Vagina (tissue), 2 donors: ENCODE data around the gene ABLIM1. TPM values are rescaled to one million over a fixed set of nuclear protein-coding genes. Genes with fewer than 3 reads are reported as not detected.

Source experiments
- DNase-seq, 2 donors: peaks; one replicate each; pipeline ENCODE4 v3.0.0-alpha.2; 2017; ENCODE audit errors: extremely low spot score in 2 of 2
- H3K27ac ChIP-seq: fragments of 200-600 bp; sonication (generic); one replicate; pipeline ENCODE4 v1.5.1; 2019
- H3K27me3 ChIP-seq: fragments of 200-600 bp; sonication (generic); one replicate; pipeline ENCODE4 v1.5.1; 2019
- H3K36me3 ChIP-seq, 2 donors: fragments of 200-600 bp; sonication (generic); one replicate each; pipeline ENCODE4 v1.5.1; 2017 to 2019
- H3K4me1 ChIP-seq: fragments of 200-600 bp; sonication (generic); one replicate; pipeline ENCODE4 v1.5.1; 2019
- H3K4me3 ChIP-seq, 2 donors: fragments of 200-600 bp; sonication (generic); 1 replicate in 1 of 2; 2 replicates in 1 of 2; pipeline ENCODE4 v1.5.1; 2016 to 2019
- H3K9me3 ChIP-seq: fragments of 200-600 bp; sonication (generic); one replicate; pipeline ENCODE4 v1.5.1; 2019
- CTCF ChIP-seq, 3 experiments: fragments of 450-650 bp in 2 of 3; fragments of 200-600 bp in 1 of 3; sonication (generic) in 1 of 3; IDR thresholded peaks; one replicate each; pipeline ENCODE4 v1.5.1; 2017 to 2019; ENCODE audit warnings: antibody characterized with exemption in 3 of 3, mild to moderate bottlenecking in 2 of 3, moderate library complexity in 2 of 3
- POLR2A ChIP-seq, 2 donors: fragments of 450-650 bp; IDR thresholded peaks; one replicate each; pipeline ENCODE4 v1.6.1; 2017; ENCODE audit warnings: antibody characterized with exemption in 2 of 2, mild to moderate bottlenecking in 2 of 2, moderate library complexity in 2 of 2
- POLR2AphosphoS5 ChIP-seq, 2 donors: sonication (generic); formaldehyde crosslinking; IDR thresholded peaks; one replicate each; pipeline ENCODE4 v1.9.0; 2017; ENCODE audit warnings: antibody characterized with exemption in 2 of 2, mild to moderate bottlenecking in 2 of 2, low read depth in 1 of 2; ENCODE audit not compliant: insufficient read depth in 1 of 2
- intact Hi-C: fragments of 100-400 bp; cut with DNase I; formaldehyde crosslinking; loops from one replicate; pipeline ENCODE4 v1.15.1; 2023
- total RNA-seq: library from RNA; depleted of rRNA; stranded (reverse); fragments of >200 nt; gene quantifications from one replicate; pipeline ENCODE4 v1.2.3, GENCODE V29; 2016

ABLIM1 gene
- total RNA-seq, 1 donor from 2014 or later: 176 TPM

- DNase-seq: no peak
- no peaks in the 10 kb centered on the region for H3K27me3 ChIP-seq
- H3K27ac ChIP-seq: peak overlapping the region; percentile 90
- intact Hi-C loops: no loop called here
- no peaks in the 10 kb centered on the region for H3K36me3 ChIP-seq
- TF ChIP-seq CTCF (IDR thresholded peaks at IDR 0.05): no peak
- TF ChIP-seq POLR2AphosphoS5 (IDR thresholded peaks at IDR 0.05; ENCODE audit: insufficient read depth in 1 of 2, low read depth in 1 of 2): no peak
- no peak for TF ChIP-seq POLR2A (IDR thresholded peaks at IDR 0.05)
- no peaks in the 10 kb centered on the region for H3K9me3 ChIP-seq
- peaks cover 80% of the 10 kb centered on the region for H3K4me1 ChIP-seq
- no peak overlapping the region for H3K4me3 ChIP-seq
Observed at GRCh38 chr10:114519756-114520293, 138.2 kb downstream of the ABLIM1 start.

- no peaks in the 10 kb centered on the region for H3K36me3 ChIP-seq
- peaks cover 74% of the 10 kb centered on the region for H3K4me1 ChIP-seq
- TF ChIP-seq POLR2AphosphoS5 (IDR thresholded peaks at IDR 0.05; ENCODE audit: insufficient read depth in 1 of 2, low read depth in 1 of 2): peak; percentile 37 to 69
- TF ChIP-seq POLR2A (IDR thresholded peaks at IDR 0.05): no peak
- TF ChIP-seq CTCF (IDR thresholded peaks at IDR 0.05): no peak
- H3K9me3 ChIP-seq: no peaks in the 10 kb centered on the region
- intact Hi-C loops: no loop called here
- H3K27me3 ChIP-seq: no peaks in the 10 kb centered on the region
- peak overlapping the region; percentile 90 for H3K27ac ChIP-seq
- no peak overlapping the region for H3K4me3 ChIP-seq
- no peak for DNase-seq
Observed at GRCh38 chr10:114519306-114519669, 138.8 kb downstream of the ABLIM1 start.

DNA sequence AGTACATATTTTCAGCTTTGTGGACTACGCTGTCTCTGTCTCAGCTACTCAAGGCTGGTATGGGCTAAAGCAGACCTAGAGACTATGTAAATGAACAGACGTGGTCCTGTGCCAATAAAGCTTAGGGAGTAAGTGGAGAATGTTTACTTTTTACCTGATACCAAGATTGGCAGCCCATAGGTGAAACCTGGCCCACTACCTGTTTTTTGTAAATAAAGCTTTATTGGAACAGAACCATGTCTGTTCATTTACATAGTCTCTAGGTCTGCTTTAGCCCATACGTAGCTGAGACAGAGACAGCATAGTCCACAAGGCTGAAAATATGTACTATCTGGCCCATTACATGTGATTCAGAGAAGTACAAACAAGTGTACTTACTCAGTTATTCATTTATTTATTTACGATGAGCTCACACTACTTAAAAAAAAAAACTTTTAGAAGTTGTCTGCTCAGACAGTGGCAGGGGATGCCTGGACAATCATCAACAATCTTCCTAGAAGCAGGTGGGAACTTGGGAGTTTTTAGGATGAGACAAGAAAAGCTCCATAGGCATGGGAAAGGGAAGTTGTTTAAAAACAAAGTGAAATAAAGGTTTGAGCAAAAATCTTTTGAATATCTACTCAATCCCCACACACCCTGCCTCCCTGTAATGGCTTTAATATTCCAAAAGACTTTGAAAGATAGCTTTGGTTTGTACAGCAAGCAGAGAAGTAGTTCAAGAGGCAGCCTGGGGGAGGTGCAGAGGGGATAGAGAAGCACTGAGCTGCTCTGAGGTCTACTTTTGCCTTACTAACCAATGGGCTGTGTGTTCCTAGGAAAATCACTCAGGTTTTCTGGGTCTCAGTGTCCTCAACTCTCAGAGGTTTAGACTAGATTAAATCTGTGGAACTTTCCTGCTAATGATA is 139.4 kb downstream of the ABLIM1 start:
- Histone ChIP-seq H3K9me3 (no peaks in the 10 kb centered on the region), H3K4me3 (no peak overlapping the region), H3K36me3 (no peaks in the 10 kb centered on the region), H3K27me3 (no peaks in the 10 kb centered on the region), H3K4me1 (peaks cover 68% of the 10 kb centered on the region), H3K27ac (peak overlapping the region; percentile 90)
- no peak for DNase-seq
- TF ChIP-seq CTCF (IDR thresholded peaks at IDR 0.05): no peak
- TF ChIP-seq POLR2A (IDR thresholded peaks at IDR 0.05): no peak
- no peak for TF ChIP-seq POLR2AphosphoS5 (IDR thresholded peaks at IDR 0.05; ENCODE audit: insufficient read depth in 1 of 2, low read depth in 1 of 2)
- intact Hi-C loops: no loop called here

DNA sequence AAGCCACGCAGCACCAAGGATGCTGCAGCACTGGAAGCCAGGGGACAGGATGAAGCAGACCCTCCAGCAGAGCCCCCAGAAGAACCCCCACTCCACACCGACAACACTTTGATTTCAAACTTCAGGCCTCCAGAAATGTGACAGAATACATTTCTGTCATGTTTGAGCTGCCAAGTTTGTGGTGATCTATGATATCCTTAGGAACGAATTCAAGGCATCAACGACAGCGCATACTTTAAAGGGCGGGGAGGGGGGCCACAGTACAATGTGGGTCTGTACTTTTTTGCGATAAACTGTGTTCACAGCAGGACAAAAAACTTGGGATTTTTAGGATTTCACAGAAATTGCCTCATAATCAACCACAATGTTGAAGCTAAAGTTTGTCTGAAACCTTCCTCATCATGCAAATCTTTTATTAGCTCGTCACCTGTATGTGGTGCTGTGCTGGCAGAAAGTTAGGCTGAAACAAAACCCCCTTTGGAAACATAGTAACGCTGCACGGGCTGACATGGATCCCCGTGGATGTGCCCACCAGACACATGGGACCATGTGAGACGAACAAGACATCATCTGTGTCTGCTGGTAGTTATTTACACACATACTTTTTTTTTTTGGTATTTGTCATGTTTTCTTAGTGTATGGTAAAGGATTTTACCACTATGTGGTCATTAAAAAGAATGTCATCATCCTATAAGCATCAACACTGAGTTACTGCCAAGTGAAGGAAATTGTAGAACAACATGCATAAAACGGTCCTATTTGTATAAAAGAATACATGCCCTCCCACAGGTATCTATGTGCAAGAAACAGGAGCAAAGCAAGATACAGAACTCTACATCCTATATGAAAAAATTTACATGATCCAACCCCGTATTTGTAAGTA is 140.5 kb downstream of the ABLIM1 start:
- H3K4me3 ChIP-seq: no peak overlapping the region
- TF ChIP-seq POLR2A (IDR thresholded peaks at IDR 0.05): no peak
- H3K4me1 ChIP-seq: peaks cover 58% of the 10 kb centered on the region

DNA sequence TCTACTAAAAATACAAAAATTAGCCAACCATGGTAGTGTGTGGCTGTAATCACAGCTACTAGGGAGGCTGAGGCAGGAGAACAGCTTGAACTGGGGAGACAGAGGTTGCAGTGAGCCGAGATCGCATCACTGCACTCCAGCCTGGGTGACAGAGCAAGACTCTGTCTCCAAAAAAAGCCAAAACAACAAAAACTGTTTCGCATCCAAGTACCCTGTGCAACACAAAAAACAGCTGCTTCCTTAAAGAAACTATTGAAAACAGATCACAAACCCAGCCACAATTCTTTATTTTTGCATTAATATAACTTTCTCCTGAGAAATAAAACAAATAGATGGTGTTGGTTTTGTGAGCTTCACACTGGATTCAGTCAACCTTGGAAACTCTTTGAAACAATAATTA is 141.7 kb downstream of the ABLIM1 start:
- Histone ChIP-seq H3K27me3 (no peaks in the 10 kb centered on the region), H3K4me1 (peaks cover 46% of the 10 kb centered on the region), H3K36me3 (no peaks in the 10 kb centered on the region), H3K4me3 (no peak overlapping the region), H3K9me3 (no peaks in the 10 kb centered on the region), H3K27ac (peak overlapping the region; percentile 61)
- TF ChIP-seq CTCF (IDR thresholded peaks at IDR 0.05) (no peak), POLR2A (IDR thresholded peaks at IDR 0.05) (no peak), POLR2AphosphoS5 (IDR thresholded peaks at IDR 0.05; ENCODE audit: insufficient read depth in 1 of 2, low read depth in 1 of 2) (no peak)
- intact Hi-C loops: no loop called here
- DNase-seq: no peak

More for the DNA sequence above, 140.5 kb downstream of the ABLIM1 start:
- Histone ChIP-seq H3K27me3 (no peaks in the 10 kb centered on the region), H3K9me3 (no peaks in the 10 kb centered on the region), H3K27ac (peak overlapping the region; percentile 90), H3K36me3 (no peaks in the 10 kb centered on the region)
- no peak for DNase-seq
- intact Hi-C loops: no loop called here
